GM21367 (cell line): ENCODE results near the gene VLDLR.

Experiments
- ATAC-seq: cut with Tn5 transposase; IDR thresholded peaks from one replicate; pipeline ENCODE4 v1.9.1; 2021; ENCODE audit not compliant: unreplicated experiment

Gene VLDLR

DNA sequence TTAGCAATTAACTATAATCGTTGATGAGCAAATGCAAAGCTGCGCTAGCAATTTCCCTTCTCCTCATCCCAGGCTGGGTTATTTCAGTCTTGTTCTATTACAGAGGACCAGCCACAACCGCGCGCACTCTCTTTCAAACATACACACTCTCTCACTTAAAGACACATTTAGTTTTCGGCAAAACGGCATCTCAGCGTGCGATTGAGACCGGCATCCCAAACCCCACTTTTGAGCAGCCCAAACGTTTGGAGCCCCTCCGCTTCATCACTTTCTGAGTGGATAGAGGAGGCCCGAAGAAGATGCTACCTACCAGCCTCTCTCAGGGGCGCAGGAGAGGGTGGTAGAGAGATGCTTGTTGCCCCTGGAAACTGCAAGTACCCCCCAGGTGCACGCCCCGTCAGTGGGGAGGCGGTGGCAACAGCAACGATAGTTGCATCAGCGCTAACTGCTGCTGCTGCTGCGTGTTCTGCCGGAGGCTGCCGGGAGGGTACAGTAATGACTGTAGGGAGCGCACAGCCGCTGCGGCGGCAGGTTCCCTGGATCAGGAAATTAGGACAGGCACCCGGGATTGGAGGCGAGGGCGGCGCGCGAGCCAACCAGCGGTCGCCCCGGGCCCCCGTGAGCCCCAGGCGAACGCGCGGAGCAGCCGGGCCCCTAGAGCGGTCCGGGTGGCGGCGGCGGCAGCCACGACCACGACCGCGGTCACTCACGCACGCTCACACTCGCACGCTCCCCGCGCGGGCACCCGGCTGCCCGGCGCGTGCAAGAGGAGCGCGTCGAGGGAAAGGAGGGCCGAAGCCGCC, 467 bp upstream of the VLDLR start:
- ATAC-seq = peak; percentile 34

- ATAC-seq = peak; percentile 39
These were observed 1.1 kb downstream of the VLDLR start for GRCh38 chr9:2622461-2623287.

GRCh38 chr9:2623288-2624050, 1.9 kb downstream of the VLDLR start:
- ATAC-seq = no peak

DNA sequence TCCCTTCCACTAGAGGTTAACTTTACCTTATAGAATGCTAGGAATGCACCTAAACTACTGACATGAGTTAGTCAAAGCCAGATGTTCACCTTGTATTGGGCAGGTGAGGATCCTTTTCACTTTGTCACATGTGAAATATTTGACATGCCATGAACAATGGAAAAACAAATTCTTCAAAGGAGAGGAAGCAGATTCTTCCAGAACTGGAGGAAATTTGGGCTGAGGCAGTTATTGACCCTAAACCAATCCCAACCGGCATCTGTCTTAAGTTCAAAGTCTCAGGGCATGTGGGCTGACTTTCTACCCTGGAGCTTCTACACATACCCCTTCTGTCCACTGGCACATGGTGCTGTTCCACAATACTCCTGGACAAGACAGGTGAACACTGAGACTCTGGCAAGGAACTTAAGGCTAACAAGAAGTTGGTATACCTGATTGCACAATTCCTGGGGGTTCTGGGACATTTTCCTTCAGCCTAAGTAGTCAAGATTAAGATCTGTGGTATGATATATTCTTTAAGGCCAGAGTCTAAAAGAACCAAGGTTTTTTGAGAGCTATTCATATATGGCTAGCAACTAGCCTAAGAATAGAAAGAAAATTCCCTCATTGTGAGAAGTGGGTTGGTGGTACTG, 2.6 kb downstream of the VLDLR start:
- no peak for ATAC-seq

- ATAC-seq = no peak
These were observed 3.8 kb downstream of the VLDLR start for GRCh38 chr9:2625427-2625826.

DNA sequence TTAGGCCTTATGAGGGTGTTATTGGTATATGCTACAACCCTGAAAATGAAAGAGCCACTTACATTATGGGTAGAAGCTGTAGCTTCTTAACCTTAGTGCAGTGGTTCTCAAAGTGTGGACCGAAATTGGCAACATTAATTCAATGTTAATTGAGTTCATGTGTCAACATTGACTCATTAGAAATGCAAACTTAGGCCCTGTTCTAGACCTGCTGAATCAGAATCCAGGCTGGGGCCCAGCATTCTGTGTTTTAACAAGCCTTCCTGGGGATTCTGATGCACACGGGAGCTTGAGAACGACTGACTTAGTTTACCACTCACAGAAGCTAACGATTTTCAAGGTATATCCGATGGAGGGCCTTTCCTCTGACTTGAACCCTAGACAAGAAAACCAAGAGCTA, 7.3 kb downstream of the VLDLR start:
- ATAC-seq = no peak

DNA sequence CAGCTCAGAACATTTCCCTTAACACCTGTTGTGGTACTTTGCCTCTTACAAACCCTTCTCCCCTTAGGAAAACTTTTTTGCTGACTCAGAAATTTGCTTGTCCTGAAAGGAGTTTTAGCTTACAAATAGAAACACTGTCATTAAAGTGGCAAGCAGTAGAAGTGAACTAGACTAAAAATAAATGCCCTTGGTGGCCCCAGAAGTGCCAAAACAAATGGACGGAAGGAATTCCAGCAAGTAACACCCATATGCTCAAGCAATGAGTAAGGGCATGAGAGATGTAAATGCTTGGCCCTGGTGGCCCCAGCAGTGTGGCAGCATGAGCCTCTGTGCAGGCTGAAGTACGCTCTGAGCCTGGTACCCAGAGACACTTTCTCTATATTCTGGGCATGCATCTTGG, 8.6 kb downstream of the VLDLR start:
- ATAC-seq = no peak

GRCh38 chr9:2631263-2631662, 9.7 kb downstream of the VLDLR start:
- no peak for ATAC-seq

DNA sequence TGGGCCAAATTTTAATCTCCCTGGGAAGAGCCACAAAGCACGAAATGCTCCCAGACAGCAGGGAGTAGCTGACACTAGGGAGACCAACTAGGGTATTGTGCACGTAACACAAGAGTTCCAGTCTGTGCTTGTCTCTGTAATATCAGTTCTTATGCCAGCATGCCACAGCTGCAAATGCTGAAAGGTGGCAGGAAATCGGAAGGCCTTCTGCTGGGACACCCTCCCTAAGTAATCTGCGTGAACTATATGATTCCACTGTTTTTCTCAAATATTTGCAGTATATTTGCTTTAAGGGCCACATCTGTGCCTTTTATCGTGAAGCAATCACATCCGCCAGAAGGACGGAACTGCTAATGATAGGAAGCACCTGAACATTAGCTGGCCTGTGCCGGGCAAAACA, 12.6 kb downstream of the VLDLR start:
- no peak for ATAC-seq

- no peak for ATAC-seq
These were observed 13.2 kb downstream of the VLDLR start for GRCh38 chr9:2634818-2635217.

DNA sequence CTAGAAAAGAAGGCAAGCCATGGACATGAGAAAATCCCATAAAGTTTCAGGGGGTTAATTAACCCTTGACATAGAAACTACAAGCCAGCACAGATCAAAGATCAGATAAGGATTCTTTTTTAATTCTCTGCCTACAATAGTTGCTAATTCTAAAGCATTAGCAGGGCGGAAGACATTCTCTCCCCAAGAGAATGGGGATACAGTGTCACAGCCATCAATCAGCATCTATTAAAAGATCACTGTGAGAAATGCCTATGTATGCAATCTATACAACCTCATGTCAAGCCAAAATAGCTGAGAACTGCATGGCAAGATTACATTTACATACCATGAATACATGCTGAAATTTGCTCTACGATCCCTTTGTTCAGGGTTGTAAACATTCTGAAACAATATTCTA, 14.3 kb downstream of the VLDLR start:
- ATAC-seq = no peak

DNA sequence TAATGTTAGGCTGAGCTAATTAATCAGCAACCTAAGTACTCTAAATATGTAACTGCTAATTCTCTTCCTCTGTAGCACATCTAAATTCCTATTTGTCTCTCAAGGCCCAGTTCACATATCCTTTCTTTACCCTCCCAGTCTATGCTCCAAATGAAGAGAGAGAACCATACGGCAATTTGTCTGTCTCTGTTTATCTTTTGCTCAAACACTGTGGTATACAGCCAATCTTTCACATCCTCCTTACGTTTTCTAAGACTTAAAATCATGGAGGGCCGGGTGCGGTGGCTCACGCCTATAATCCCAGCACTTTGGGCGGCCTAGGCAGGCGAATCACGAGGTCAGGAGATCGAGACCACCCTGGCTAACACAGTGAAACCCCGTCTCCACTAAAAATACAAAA, 15.8 kb downstream of the VLDLR start:
- ATAC-seq = no peak

DNA sequence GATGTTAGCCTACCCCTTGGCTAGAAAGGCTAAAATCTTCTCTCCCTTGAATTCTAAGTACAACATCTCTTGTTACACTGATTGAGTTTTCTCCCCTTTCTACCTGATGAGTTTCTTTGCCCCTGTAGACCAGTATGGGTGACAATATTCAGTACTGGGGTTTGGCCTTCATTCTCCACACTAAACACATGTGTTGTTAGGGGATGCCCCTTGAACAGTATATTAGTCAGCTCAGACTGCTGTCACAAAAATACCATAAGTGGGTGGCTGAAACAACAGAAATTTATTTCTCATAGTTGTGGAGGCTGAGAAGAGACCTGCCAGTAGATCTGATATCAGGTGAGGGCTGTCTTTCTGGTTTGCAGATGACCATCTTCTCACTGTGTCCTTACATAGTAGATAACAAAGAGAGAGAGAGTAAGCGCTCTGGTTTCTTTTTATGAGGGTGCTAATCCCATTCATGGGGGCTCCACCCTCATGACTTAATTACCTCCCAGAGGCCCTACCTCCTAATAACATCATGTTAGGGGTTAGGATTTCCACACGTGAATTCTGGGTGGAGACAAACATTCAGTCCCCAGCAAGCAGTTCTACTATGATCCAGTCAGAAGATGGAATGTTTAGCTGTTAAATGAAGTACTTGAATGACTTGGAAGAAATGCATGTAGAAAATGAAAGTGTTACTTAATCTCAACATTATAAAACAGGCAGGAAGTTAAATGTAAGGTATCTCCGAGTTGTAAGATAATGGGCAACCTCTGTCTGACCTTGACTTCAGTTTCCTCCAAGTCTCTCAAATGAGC, 17.5 kb downstream of the VLDLR start:
- peak; percentile 67 for ATAC-seq

DNA sequence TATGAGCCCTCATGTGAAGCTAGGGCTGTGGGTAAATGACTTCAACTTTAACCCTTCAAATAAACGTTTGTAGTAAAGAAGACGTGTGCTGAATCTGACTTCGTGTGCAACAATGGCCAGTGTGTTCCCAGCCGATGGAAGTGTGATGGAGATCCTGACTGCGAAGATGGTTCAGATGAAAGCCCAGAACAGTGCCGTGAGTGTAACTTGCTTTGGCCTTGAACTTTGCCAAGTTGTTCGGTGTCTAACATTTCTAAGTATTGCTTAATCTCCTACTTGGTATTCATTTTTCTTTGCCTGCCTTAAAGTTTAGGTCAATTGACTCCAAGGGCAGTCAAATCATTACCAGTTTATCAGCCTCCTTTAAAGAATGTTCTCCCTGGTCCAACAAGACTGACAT, 18.2 kb downstream of the VLDLR start:
- ATAC-seq = no peak

GRCh38 chr9:2640570-2640969, 19.0 kb downstream of the VLDLR start:
- ATAC-seq = no peak

DNA sequence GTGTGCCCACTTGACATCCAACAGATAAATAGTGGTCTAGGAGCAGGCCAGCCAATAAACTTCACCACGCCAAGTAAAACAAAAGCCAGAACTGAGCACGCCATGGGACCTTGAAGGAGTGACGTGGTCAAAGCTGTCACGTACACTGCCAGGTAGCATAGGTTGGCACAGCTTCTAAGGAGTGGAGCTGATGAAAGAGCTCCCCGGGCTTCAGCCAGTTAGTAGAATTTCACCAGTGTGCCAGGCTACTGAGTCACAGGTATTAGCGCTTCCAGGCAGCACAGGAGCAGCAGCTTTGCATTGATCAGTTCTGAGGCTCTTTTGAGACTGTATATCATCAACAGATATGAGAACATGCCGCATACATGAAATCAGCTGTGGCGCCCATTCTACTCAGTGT, 19.4 kb downstream of the VLDLR start:
- no peak for ATAC-seq

- no peak for ATAC-seq
These were observed 20.5 kb downstream of the VLDLR start for GRCh38 chr9:2642068-2642467.

DNA sequence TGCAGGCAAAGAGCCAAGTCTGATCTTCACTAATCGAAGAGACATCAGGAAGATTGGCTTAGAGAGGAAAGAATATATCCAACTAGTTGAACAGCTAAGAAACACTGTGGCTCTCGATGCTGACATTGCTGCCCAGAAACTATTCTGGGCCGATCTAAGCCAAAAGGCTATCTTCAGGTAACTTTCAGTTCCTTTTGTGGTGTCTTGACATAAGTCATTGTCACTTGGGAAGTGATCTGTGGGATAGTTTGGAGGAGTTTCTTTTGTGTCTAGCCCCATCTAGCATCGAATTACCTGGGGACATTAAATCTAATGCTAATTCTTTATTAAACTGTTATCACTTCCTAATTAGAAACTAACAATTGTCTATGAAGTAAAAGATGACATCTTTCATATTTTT, 24.0 kb downstream of the VLDLR start:
- ATAC-seq = peak; percentile 76

DNA sequence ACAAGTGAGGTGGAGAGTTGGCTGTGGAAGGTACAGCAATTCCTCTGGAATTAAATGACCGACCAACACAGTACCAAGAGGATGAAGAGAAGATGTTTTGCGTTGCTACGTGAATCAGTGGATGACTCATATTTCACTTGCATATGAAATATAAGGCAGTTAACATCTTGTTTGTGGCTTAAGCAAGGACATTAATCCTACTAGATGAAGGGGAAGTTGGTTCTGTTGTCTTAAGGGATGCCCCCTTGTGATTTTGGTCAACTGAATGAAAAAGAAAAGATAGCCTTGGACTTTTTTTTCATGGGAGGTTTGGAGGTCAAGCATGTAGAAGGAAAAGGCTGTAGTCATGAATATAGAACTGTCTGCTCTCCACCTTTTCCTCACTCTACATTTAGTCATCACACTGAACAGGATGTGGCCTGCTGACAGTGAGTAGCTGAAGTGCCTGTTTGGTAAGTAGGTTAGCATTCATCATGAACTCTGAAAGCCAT, 33.9 kb downstream of the VLDLR start:
- ATAC-seq = peak; percentile 82

GRCh38 chr9:2657427-2657826, 35.8 kb downstream of the VLDLR start:
- ATAC-seq = no peak
